Measurements from ENCODE around the gene CTSV.
"Not testable (repeated sequence)": the region's sequence is repeated elsewhere in the genome, so short reads cannot be mapped to it uniquely, and the experiment has no call there.

Gene CTSV

DNA sequence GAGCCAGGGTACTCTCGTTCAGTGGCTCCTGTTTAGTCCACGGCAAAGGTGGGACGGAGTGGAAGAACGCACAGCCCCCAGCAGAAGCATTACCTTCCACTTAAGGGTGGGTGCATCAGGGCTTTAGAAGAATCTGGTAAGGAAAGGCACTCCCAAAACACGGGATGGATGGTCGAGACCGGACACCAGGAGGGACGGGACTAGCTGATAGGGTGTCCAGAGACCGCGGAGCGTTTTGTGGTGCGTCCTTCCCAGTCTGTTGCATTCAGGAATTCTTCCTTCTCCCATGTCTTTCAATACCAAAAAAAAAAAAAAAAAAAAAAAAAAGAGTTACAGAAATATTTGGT is 545 bp upstream of the CTSV start:
- peak; percentile 2 for DNase-seq

DNA sequence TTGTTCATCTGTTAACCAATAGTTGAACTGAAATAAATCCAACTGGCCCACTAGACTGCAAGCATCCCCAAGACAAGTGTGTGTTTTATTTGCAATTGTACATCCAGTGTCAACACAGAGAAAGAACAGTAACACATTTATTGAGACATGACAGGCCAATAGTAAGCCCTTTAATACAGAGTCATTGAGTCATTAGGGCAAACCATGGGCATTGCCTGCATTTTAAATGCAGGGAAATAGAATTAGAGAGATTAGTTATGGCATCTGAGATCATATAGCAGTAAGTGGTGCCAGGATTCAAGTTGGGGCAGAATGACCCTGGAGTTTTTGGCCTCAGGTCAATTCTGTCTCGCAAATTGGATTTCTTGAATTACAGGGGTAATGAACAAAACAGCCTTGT is 15.4 kb downstream of the CTSV start:
- DNase-seq: not testable (repeated sequence)

DNA sequence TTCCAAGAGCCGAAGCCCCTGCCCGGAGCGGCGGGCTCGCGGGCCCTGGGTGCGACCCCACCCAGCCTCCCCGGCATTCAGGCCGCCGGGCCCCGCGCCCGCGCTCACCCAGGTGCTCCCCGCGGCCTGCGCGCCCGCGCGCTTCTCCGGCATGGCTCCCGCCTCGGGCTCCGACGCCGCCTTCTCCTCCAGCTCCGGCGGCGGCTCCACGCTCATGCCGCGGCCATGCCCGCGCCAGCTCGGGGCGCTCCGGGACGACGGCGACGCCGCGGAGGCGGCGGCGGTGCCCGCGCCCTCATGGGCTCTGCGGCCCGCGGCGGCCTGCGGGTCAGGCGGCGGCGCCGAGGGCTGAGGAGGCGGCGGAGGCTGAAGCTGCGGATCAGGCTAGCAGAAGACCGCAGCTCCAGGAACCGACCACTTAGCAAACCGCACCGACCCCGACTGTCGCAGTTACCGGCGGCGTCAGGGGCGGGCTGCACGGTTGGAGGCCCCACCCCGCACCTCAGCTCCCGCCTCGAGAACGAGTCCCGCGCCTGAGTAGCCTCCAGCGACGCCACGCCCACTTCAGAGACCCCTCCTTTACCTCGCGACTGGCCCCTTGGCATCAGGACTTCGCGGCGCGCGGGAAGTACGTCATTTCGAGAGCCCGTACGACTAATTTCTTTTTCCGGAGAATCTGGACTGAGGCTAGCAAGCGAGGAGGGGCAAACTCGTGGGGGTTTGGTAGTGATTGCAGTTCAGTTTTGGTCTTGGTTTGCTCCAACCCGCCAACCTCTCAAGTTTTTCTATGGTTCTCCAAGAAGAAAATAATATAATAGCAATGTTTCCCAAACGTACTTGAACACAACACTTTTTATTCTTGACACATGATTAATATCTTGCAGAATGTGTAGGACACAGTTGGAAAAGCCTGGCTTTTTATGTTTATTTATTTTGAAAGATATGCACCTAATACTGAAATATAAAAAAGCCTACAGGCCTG is 25.5 kb downstream of the CTSV start:
- DNase-seq: peak; percentile 60

DNA sequence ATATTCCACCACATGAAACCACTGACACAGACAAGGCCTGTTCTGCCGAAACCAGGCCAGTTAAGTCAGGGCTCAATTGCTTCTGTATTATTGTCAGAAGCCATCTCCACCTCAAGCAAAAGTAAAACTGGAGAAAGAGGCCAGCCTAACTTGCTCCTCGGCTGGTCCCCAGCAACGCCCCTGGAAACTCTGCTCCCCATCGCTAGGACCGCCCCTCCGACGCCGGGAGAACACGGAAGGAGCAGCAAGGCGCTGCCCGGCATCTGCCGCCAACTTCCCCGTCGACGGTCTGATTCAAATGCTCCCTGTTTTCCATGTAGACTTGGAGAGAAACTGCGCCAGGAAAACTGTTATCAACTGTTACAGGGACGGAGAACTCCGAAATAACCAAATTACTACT is 26.3 kb downstream of the CTSV start:
- not testable (repeated sequence) for DNase-seq

DNA sequence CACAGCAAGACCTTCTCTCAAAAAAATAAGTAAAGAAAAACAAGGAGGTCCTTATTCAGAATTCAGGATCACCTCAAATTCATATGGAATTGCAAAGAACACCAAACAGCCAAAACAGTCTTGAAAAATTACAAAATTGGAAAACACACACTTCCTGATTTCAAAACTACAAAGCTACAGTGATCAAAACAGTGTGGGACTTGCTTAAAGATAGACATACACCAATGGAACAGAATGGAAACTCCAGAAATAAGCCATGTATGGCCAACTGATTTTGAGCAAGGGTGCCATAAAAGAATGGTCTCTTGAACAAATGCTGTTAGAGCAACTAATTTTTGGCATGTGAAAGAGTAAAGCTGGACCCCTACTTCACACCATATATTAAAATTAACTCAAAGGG is 36.7 kb downstream of the CTSV start:
- not testable (repeated sequence) for DNase-seq

DNA sequence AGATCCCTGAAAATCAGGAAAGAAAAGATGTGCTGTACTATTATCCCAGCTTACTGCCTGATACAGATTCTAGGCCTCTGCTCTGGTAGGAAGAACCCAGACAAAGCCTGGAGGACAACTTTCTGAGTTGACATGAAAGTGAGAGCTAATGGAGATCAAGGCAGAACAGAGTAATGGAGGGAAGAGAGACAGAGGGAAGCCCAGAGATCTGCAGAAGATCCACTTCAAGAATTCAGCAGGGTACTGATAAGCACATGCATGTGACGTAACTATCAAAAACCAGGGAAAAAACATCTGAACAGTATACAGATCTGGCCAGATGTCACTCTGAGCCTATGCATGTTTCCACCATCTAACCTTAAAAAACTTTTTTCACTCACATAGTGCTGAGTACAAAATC is 37.6 kb downstream of the CTSV start:
- DNase-seq: not testable (repeated sequence)

DNA sequence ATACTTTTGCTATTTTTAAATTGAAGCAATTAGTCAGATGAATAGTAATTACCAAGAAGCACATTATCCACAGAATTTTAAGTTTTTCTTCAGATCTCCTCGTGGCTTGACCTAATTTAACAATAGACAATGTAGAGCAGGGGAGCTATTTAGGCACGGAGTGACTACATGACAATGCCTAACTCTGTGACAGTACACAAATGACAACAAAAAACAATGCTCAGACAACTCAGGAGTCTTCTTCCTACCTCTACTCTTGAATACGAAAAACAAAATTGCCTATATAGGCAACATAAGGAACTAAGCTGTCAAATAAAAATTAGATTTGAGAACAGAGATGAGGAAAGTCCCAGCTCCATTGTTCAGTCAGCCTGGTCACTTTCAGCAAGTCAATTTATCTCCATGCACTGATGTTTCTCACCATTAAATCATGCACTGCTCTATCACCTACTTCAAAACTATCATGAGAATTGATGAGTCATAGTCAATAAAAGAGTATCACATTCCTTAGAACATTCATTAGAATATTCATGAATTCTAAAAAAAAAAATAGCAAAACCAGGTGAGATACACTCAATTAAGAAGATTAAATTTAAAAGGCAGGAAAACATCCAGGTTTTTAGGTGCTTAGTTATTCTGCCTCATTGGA is 38.7 kb downstream of the CTSV start:
- DNase-seq: not testable (repeated sequence)

DNA sequence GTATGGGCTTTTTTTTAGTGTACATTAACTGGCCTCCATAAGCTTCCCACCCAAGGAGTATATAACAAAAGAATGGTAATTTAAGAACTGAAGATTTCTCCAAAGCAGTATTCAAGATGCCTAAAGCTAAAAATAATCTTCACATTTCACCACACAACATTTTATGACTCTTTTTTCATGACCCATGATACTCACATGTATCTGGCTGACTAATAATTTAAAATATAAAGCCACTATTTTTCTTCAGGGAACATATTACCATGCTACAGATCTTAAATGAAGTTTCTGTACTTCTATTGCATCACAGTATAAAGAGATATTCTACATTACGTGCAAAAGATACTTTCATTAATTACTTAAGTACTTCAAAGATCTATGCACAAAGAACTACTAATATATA is 39.2 kb downstream of the CTSV start:
- not testable (repeated sequence) for DNase-seq

DNA sequence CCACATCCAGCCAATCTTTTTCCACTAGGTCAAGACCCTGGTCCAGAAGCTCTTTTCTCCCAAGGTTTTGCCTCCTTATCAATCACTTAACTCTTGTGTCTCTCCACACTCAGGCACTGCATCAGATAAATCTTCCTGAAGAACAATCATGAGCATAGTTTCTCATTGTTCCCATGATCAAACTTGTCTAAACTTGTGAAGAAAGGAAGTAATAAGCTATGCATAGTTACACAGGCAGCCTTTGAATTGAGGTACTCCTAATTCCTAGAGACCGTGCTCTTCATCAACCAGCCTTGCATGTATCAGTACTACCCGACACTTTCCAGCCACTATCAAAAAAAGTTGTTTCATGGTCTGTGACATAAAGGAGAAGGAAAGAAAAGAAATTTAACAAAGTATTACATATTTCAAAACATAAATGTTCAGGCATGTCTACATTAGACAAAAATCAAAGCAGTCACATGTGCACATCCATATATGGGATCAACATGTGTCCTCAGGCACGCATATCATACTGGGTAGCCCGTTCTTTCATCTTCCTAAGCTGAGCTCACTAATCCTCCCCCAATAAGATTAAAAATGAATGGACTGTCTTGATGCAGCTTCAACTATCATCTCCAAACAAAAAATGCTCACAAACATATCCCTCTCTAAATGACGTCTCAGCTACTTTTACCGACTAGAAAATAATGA is 41.8 kb downstream of the CTSV start:
- not testable (repeated sequence) for DNase-seq

DNA sequence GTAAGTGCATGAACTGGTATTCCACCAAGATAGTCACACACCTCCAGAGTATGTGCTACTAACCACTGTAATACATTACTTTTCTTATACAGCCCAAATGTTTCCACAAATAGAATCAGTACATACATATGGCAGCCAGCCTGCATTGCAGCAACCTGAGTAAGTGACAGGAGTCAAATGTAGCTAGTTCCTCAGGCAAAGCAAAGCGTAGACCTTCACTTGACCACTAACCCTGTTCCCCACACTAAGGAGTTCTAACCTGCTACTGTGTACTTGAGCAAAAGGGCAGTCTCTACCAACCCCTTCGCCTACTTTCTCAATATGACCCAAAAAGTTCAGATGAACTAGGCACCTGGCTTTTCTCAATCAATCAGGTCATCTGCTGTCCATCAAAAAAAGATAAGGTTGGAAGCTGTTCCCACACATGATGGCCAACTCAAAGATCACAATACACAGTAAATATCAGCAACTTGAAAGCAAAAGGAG is 44.4 kb downstream of the CTSV start:
- DNase-seq: not testable (repeated sequence)

DNA sequence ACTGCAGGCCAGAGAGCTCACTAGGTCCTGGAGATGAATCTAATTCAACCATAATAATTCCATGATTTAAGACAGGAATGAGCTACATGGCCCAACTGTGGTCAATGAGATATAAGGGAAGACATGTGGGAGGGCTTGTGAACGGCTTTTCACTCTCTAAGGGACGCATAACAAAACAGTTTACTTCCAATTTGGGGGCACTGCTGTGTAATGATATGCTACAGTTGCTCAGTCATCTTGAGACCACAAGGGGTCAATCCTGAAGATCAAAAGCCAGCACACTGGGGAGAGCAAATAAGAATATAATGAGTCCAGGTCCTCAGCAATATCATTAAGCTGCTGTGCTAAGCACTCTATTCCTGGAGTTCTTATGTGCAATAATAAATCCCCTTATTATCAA is 46.6 kb downstream of the CTSV start:
- not testable (repeated sequence) for DNase-seq

DNA sequence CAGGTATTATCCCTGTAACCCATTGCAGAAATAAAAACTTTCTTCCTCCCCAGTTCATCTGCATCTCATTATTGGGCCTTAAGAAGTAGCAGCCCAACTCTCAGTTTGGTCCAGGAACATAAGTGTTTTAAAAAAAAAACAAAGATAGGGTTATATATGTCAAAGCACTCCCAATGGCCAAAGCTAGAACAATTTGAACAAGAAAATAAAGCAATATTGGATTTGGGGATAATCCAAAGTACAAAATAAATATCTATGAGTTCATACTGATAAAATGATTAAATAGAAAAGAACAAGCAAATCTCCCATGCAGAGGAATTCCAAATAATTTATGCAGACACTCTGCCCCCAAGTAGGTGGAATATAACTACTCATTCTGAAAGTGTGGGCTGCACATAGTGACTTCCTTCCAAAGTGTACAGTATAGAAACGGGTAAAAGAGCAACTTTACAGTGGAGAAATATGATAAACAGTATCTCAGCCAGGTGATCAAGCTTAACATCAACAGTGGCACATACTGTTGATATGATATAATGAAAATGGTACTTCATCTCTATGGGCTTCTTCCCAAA is 49.1 kb downstream of the CTSV start:
- not testable (repeated sequence) for DNase-seq

DNA sequence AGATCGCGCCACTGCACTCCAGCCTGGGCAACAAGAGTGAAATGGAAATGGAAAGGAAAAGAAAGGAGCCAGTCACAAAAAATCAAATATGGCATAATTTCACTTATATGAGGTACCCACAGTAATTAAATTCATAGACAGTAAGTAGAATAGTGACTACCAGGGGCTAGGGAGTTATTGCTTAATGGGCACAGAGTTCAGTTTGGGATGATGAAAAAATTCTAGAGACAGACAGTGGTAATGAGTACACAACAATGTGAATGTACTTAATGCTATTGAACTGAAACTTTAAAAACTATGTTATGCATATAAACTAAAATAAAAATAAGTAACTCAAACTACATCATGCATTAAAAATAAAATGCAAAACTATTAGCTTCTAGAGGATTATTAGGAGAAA is 54.1 kb downstream of the CTSV start:
- not testable (repeated sequence) for DNase-seq

DNA sequence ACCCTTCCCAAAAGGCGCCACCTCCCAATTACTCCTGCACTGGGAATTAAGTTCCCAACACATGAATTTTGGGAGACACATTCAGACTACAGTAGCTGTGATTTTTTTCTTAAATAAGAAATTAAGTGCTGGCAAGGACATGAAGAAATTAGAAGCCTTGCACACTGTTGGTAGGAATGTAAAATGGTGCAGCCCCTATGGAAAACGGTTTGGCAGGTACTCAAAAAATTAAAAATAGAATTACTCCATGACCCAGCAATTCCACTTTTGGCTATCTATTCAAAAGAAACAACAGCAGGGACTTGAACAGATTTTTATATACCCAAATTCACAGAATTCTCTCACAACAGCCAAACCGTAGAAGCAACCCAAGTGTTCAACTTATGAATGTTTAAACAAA is 54.8 kb downstream of the CTSV start:
- not testable (repeated sequence) for DNase-seq

DNA sequence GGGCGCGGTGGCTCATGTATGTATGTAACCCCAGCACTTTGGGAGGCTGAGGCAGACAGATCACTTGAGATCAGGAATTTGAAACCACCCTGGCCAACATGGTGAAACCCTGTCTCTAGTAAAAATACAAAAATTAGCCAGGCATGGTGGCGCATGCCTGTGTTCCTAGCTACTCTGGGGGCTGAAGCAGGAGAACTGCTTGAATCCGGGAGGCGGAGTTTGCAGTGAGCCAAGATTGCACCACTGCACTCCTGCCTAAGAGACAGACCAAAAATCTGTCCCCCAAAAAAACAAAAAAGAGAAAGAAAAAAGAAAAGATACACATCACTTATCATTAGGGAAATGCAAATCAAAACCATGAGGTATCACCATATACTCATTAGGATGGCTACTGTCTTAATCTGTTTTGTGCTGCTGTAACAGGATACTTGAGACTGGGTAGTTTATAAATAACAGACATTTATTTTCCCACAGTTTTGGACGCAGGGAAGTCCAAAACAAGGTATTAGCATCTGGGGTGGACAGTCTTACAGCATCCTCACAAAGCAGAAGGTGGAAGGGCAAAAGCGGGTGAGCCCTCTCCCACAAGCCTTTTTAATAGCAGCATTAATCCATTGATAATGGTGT is 55.3 kb downstream of the CTSV start:
- not testable (repeated sequence) for DNase-seq

Measured in DMS79 treated with DMSO at 0.1 percent for 48 hours (cell line).